ENCODE measurements around the gene TAL1.

The TAL1 gene

GRCh38 chr1:47178020-47178419, 54.0 kb downstream of the TAL1 start:
- ChIA-PET CTCF (interaction anchor here (0.5 kb wide), 1 partner anchor 194 kb away, joined by 3 read pairs; no protein-coding TSS in a partner anchor), POLR2A (ENCODE audit: low non-redundant PET) (no interaction called here)
- H3K27ac ChIP-seq = no peak overlapping the region
- no peak for TF ChIP-seq CTCF (conservative IDR thresholded peaks at IDR 0.05; ENCODE audit: low read depth)
- DNase-seq (ENCODE audit: low spot score) = no peak

GRCh38 chr1:47175227-47175934, 56.6 kb downstream of the TAL1 start:
- H3K27ac ChIP-seq = no peak overlapping the region
- DNase-seq (ENCODE audit: low spot score) = peak; percentile 74
- POLR2A ChIA-PET (ENCODE audit: low non-redundant PET) = interaction anchor here (0.7 kb wide), 1 partner anchor 172 kb away, joined by 3 read pairs; no protein-coding TSS in a partner anchor
- peak; percentile 98 for TF ChIP-seq CTCF (conservative IDR thresholded peaks at IDR 0.05; ENCODE audit: low read depth)
- CTCF ChIA-PET = interaction anchor here (0.6 to 2.1 kb wide), 16 partner anchors 9 to 1042 kb away, joined by 3 to 12 read pairs (median 3); partner anchors contain the start of gene PDZK1IP1

- ChIA-PET POLR2A (ENCODE audit: low non-redundant PET) (no interaction called here), CTCF (interaction anchor here (0.6 to 2.1 kb wide), 8 partner anchors 15 to 627 kb away, joined by 3 to 12 read pairs (median 3); partner anchors contain the start of gene PDZK1IP1)
- TF ChIP-seq CTCF (conservative IDR thresholded peaks at IDR 0.05; ENCODE audit: low read depth) = no peak
- no peak for DNase-seq (ENCODE audit: low spot score)
- H3K27ac ChIP-seq = no peak overlapping the region
Measured at GRCh38 chr1:47174656-47175020, 57.4 kb downstream of the TAL1 start.

- TF ChIP-seq CTCF (conservative IDR thresholded peaks at IDR 0.05; ENCODE audit: low read depth) = no peak
- no peak for DNase-seq (ENCODE audit: low spot score)
- CTCF ChIA-PET = no interaction called here
- H3K27ac ChIP-seq = no peak overlapping the region
- POLR2A ChIA-PET (ENCODE audit: low non-redundant PET) = no interaction called here
Measured at GRCh38 chr1:47172782-47173181, 59.2 kb downstream of the TAL1 start.

All from RWPE1 (cell line).